Naive thymus-derived CD8-positive, alpha-beta T cell (primary cell): ENCODE results near the gene WDFY3. TPM values are rescaled to one million over a fixed set of nuclear protein-coding genes. Genes with fewer than 3 reads are reported as not detected.

Experiments
- ATAC-seq, 2 donors: fragments of 150-1000 bp; cut with Tn5 transposase in 1 of 2; sonication (Bioruptor Pico), chemical (Tn5 transposase) in 1 of 2; 1 replicate in 1 of 2; 2 replicates in 1 of 2; pipeline ENCODE4 v1.10.0; 2021; ENCODE audit warnings: mild to moderate bottlenecking in 2 of 2, moderate library complexity in 2 of 2
- POLR2A ChIA-PET: fragments of 350-600 bp; sonication (Branson Sonifier 250); formaldehyde crosslinking; loops from one replicate; lab custom pipeline; 2021; ENCODE audit warnings: antibody characterized with exemption; lab: Charles Lee
- DNase-seq, 10 donors: peaks; one replicate each; pipeline versions ENCODE4 v3.0.0 to v3.0.0-alpha.2; 2020 to 2022
- H3K27ac Mint-ChIP-seq, 10 donors: one replicate each; pipeline ENCODE4 v1.8.0; 2020 to 2022; ENCODE audit warnings: mild to moderate bottlenecking in 10 of 10, mixed read lengths in 10 of 10, moderate library complexity in 4 of 10, inconsistent platforms in 1 of 10
- H3K27me3 Mint-ChIP-seq, 5 donors: one replicate each; pipeline ENCODE4 v1.8.0; 2021 to 2022; ENCODE audit warnings: mixed read lengths in 5 of 5
- H3K36me3 Mint-ChIP-seq, 3 donors: one replicate each; pipeline ENCODE4 v1.8.0; 2020 to 2022; ENCODE audit warnings: mixed read lengths in 3 of 3, mild to moderate bottlenecking in 2 of 3, inconsistent platforms in 1 of 3
- H3K4me1 Mint-ChIP-seq, 4 donors: one replicate each; pipeline ENCODE4 v1.8.0; 2021 to 2022; ENCODE audit warnings: mixed read lengths in 4 of 4
- H3K4me3 Mint-ChIP-seq, 10 donors: one replicate each; pipeline ENCODE4 v1.8.0; 2020 to 2022; ENCODE audit warnings: mild to moderate bottlenecking in 10 of 10, mixed read lengths in 10 of 10, moderate library complexity in 6 of 10, inconsistent platforms in 1 of 10
- H3K9me3 Mint-ChIP-seq, 9 donors: one replicate each; pipeline ENCODE4 v1.8.0; 2020 to 2022; ENCODE audit warnings: mixed read lengths in 9 of 9, mild to moderate bottlenecking in 3 of 9, inconsistent platforms in 1 of 9, moderate library complexity in 1 of 9
- polyA plus RNA-seq, 3 donors: library from polyadenylated mRNA; unstranded; fragments of 300-500 nt; fragmentation: Illumina TruSeq; gene quantifications; one replicate each; pipeline ENCODE4 v1.2.3, GENCODE V29; 2021
- total RNA-seq, 8 experiments: library from RNA in 2 of 8; stranded (reverse) in 2 of 8; gene quantifications; one replicate each; pipeline ENCODE4 v1.2.3 and lab custom pipeline; 2021 to 2026

WDFY3 gene
- 1 to 10 TPM in 1 of 2 experiments, under 1 TPM in 1; 0.70 to 1.0 TPM for total RNA-seq
- under 1 TPM in 1 of 3 donors, not detected in 2; 0.02 TPM for polyA plus RNA-seq
- total RNA-seq (lab: John Stamatoyannopoulos, UW): 0 to 0.67 (median 0.06) reads per million in 6 experiments

GRCh38 chr4:84966382-84967242 is at the start of gene WDFY3:
TSS of gene WDFY3 (minus strand) at chr4:84966690. CDS start at chr4:84860591, 106,099 bp downstream.
- peak in 1 of 2 donors; percentile 22 for ATAC-seq
- Mint-ChIP-seq H3K36me3 (peaks cover 0 to 10% (median 7%) of the 10 kb centered on the region in 3 donors), H3K27ac (peak within 1 kb of the TSS in 2 of 10 donors; percentile 50 to 76), H3K4me3 (peak within 1 kb of the TSS; percentile 68 to 93 (median 86)), H3K9me3 (peaks cover 0 to 3% (median 0%) of the 10 kb centered on the region in 9 donors), H3K4me1 (peaks cover 6 to 16% (median 14%) of the 10 kb centered on the region in 4 donors), H3K27me3 (peaks cover 22 to 53% (median 39%) of the 10 kb centered on the region in 5 donors)
- POLR2A ChIA-PET: no interaction called here
- DNase-seq: no peak

- Mint-ChIP-seq H3K27ac (no peak overlapping the region), H3K9me3 (peaks cover 0 to 4% (median 0%) of the 10 kb centered on the region in 9 donors), H3K36me3 (no peaks in the 10 kb centered on the region), H3K4me1 (no peaks in the 10 kb centered on the region), H3K27me3 (no peaks in the 10 kb centered on the region), H3K4me3 (no peak overlapping the region)
- no peak for ATAC-seq
- POLR2A ChIA-PET: no interaction called here
- no peak for DNase-seq
Measured at GRCh38 chr4:85005865-85006377, 39.4 kb upstream of the WDFY3 start.

- POLR2A ChIA-PET: no interaction called here
Measured at GRCh38 chr4:85000343-85000742, 33.9 kb upstream of the WDFY3 start.

GRCh38 chr4:84995386-84995785 is 28.9 kb upstream of the WDFY3 start:
- Mint-ChIP-seq H3K9me3 (peaks cover 0 to 7% (median 0%) of the 10 kb centered on the region in 9 donors), H3K4me3 (no peak overlapping the region), H3K27me3 (no peaks in the 10 kb centered on the region), H3K27ac (no peak overlapping the region), H3K36me3 (no peaks in the 10 kb centered on the region), H3K4me1 (no peaks in the 10 kb centered on the region)
- POLR2A ChIA-PET: no interaction called here
- ATAC-seq (no peak), DNase-seq (no peak)

More at GRCh38 chr4:85000343-85000742, 33.9 kb upstream of the WDFY3 start:
- ATAC-seq: no peak
- no peak for DNase-seq
- H3K27ac Mint-ChIP-seq: no peak overlapping the region
- H3K36me3 Mint-ChIP-seq: no peaks in the 10 kb centered on the region
- H3K4me1 Mint-ChIP-seq: no peaks in the 10 kb centered on the region
- peaks cover 0 to 10% (median 0%) of the 10 kb centered on the region in 9 donors for H3K9me3 Mint-ChIP-seq
- H3K4me3 Mint-ChIP-seq: no peak overlapping the region
- H3K27me3 Mint-ChIP-seq: no peaks in the 10 kb centered on the region

DNA sequence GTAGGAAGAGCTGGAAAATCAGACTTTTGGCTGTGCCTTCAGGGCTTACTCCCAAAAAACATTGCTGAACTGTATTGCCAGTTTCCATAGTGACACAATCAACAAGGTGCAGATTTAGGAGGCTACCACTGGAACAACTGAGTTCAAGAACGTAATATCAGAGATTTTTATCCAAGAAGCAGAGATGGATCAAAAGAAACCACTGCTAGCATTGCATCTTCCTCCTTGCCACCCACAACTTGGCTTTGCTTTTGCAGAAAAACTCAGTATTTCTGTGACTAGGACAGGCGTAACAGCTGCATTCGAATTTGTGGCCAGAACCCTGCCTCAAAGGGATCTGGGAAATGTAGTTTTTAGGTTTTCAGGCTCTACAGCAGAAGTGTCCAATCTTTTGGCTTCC is 27.8 kb upstream of the WDFY3 start:
- Mint-ChIP-seq H3K4me3 (no peak overlapping the region), H3K4me1 (no peaks in the 10 kb centered on the region), H3K36me3 (no peaks in the 10 kb centered on the region), H3K27ac (no peak overlapping the region), H3K9me3 (peaks cover 0 to 7% (median 0%) of the 10 kb centered on the region in 9 donors), H3K27me3 (peaks cover 0 to under 1% (median 0%) of the 10 kb centered on the region in 5 donors)
- DNase-seq (no peak), ATAC-seq (no peak)
- POLR2A ChIA-PET: no interaction called here

GRCh38 chr4:84985952-84986351 is 19.5 kb upstream of the WDFY3 start:
- Mint-ChIP-seq H3K9me3 (peaks cover 0 to 19% (median 4%) of the 10 kb centered on the region in 9 donors), H3K36me3 (no peaks in the 10 kb centered on the region), H3K4me1 (no peaks in the 10 kb centered on the region), H3K4me3 (no peak overlapping the region), H3K27ac (no peak overlapping the region), H3K27me3 (peaks cover 0 to 20% (median 2%) of the 10 kb centered on the region in 5 donors)
- ATAC-seq (no peak), DNase-seq (no peak)
- POLR2A ChIA-PET: no interaction called here

DNA sequence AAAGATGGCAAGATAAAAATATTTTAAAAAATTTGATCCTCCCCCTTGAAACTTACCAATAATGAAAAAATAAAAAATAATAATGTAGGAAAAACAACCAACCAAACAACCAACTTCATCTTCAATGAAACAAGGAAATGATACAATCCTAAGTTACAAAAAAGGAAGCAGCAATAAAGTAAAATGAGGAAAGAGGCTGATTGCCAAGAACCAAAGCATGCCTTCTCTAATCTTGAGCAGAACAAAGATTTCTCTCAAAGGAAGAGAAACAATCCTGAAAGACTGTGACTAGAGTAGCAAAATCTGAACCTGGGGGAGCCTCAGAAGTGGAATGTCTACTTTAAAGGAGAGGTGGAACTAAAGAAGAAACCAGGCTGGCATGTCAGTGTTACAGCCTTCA is 10.9 kb upstream of the WDFY3 start:
- Mint-ChIP-seq H3K4me1 (no peaks in the 10 kb centered on the region), H3K9me3 (peaks cover 0 to 4% (median 0%) of the 10 kb centered on the region in 9 donors), H3K36me3 (no peaks in the 10 kb centered on the region), H3K4me3 (no peak overlapping the region), H3K27ac (no peak overlapping the region), H3K27me3 (peaks cover 5 to 13% (median 8%) of the 10 kb centered on the region in 5 donors)
- no peak for DNase-seq
- ATAC-seq: no peak
- POLR2A ChIA-PET: no interaction called here

GRCh38 chr4:84973856-84974255 is 7.4 kb upstream of the WDFY3 start:
- Mint-ChIP-seq H3K4me3 (no peak overlapping the region), H3K36me3 (no peaks in the 10 kb centered on the region), H3K9me3 (no peaks in the 10 kb centered on the region), H3K27ac (no peak overlapping the region), H3K4me1 (no peaks in the 10 kb centered on the region), H3K27me3 (peaks cover 9 to 20% (median 14%) of the 10 kb centered on the region in 5 donors)
- POLR2A ChIA-PET: no interaction called here
- DNase-seq (no peak), ATAC-seq (no peak)

GRCh38 chr4:84971319-84971932 is 4.9 kb upstream of the WDFY3 start:
- POLR2A ChIA-PET: no interaction called here
- H3K4me3 Mint-ChIP-seq: no peak overlapping the region
- no peak overlapping the region for H3K27ac Mint-ChIP-seq
- DNase-seq (peak in 1 of 10 donors; percentile 9), ATAC-seq (no peak)
- H3K27me3 Mint-ChIP-seq: peaks cover 21 to 40% (median 27%) of the 10 kb centered on the region in 5 donors
- H3K4me1 Mint-ChIP-seq: peaks cover 6 to 10% (median 9%) of the 10 kb centered on the region in 4 donors
- H3K9me3 Mint-ChIP-seq: peaks cover 0 to 2% (median 0%) of the 10 kb centered on the region in 9 donors
- peaks cover 0 to 6% (median 5%) of the 10 kb centered on the region in 3 donors for H3K36me3 Mint-ChIP-seq

GRCh38 chr4:84968925-84969324 is 2.4 kb upstream of the WDFY3 start:
- POLR2A ChIA-PET: no interaction called here
- H3K27ac Mint-ChIP-seq: no peak overlapping the region
- no peak overlapping the region for H3K4me3 Mint-ChIP-seq
- peaks cover 0 to 7% (median 5%) of the 10 kb centered on the region in 3 donors for H3K36me3 Mint-ChIP-seq
- H3K4me1 Mint-ChIP-seq: peaks cover 6 to 16% (median 14%) of the 10 kb centered on the region in 4 donors
- H3K9me3 Mint-ChIP-seq: peaks cover 0 to 2% (median 0%) of the 10 kb centered on the region in 9 donors
- peaks cover 21 to 44% (median 34%) of the 10 kb centered on the region in 5 donors for H3K27me3 Mint-ChIP-seq
- no peak for ATAC-seq
- DNase-seq: no peak

GRCh38 chr4:84967243-84967690 is 777 bp upstream of the WDFY3 start:
- DNase-seq (no peak), ATAC-seq (peak in 1 of 2 donors; percentile 8)
- Mint-ChIP-seq H3K4me1 (peaks cover 6 to 16% (median 14%) of the 10 kb centered on the region in 4 donors), H3K27ac (peak overlapping the region in 2 of 10 donors; percentile 16 to 76), H3K4me3 (peak overlapping the region; percentile 20 to 93 (median 86)), H3K36me3 (peaks cover 0 to 7% (median 7%) of the 10 kb centered on the region in 3 donors), H3K27me3 (peaks cover 19 to 48% (median 40%) of the 10 kb centered on the region in 5 donors), H3K9me3 (peaks cover 0 to 2% (median 0%) of the 10 kb centered on the region in 9 donors)
- POLR2A ChIA-PET: no interaction called here

DNA sequence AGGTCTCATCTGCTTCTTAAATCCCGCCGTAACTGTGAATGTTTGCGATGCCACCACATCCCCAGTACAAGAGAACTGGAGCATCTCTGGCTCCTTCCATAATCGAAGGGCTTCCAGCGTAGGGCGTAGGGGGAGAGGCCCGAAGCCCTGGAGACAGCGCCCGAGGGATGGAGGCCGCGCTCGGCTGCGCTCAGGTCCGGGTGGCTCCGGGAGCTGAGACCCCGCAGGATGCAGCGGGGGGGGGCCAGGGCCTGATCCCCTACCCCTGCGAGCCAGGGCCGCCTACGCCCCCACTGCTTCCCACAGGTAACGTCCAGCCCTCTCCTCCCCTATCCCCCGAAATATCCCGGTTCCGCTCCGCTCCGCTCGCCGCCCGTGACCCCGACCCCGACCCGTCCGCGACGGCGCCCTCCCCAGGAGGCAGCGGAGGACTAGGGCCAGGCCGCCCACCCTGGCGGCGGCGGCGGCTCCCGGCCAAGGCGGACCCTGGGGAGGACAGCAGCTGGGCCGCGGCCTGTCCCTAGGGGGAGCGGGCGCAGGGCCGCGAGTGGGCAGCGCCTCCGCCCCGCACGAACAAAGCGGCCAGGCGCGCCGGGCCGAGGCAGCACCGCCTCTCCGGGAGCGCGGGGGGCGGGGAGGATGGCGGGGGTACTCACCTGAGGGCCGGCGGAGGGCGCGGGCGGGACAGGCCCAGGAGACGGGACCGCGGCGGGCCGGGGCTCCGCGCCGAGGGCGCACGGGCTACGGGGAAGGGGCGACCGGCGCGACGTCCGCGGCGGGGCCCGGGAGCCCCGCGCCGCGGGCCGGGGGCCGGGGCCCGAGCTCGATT is 723 bp downstream of the WDFY3 start:
- Mint-ChIP-seq H3K27me3 (peaks cover 22 to 53% (median 39%) of the 10 kb centered on the region in 5 donors), H3K4me3 (peak overlapping the region in 9 of 10 donors; percentile 16 to 89 (median 67)), H3K9me3 (peaks cover 0 to 3% (median 0%) of the 10 kb centered on the region in 9 donors), H3K36me3 (peaks cover 0 to 10% (median 7%) of the 10 kb centered on the region in 3 donors), H3K4me1 (peaks cover 6 to 16% (median 14%) of the 10 kb centered on the region in 4 donors), H3K27ac (no peak overlapping the region)
- POLR2A ChIA-PET: no interaction called here
- ATAC-seq (no peak), DNase-seq (peak in 1 of 10 donors; percentile 4)
